Neural progenitor cell (in vitro differentiated cells): ENCODE measurements around the gene SLC45A3. TPM values are rescaled to one million over a fixed set of nuclear protein-coding genes. Genes with fewer than 3 reads are reported as not detected.

Experiments used
- DNase-seq: peaks from one replicate; pipeline ENCODE4 v3.0.0-alpha.2; 2016; ENCODE audit warnings: low spot score
- H2AFZ ChIP-seq: fragments of 200-600 bp; sonication (generic); replicated peaks from 2 replicates; pipeline ENCODE4 v1.6.1; 2016; ENCODE audit warnings: antibody characterized with exemption
- H3F3A ChIP-seq: fragments of 200-600 bp; sonication (generic); 2 replicates; pipeline ENCODE4 v1.6.1; 2016; ENCODE audit warnings: antibody characterized with exemption, low read depth
- H3K27ac ChIP-seq: fragments of 200-600 bp; sonication (generic); 2 replicates; pipeline ENCODE4 v1.5.1; 2016; ENCODE audit warnings: mild to moderate bottlenecking
- H3K27me3 ChIP-seq: fragments of 200-600 bp; sonication (generic); 2 replicates; pipeline ENCODE4 v1.6.1; 2016; ENCODE audit warnings: mild to moderate bottlenecking, moderate library complexity
- H3K36me3 ChIP-seq: fragments of 200-600 bp; sonication (generic); 2 replicates; pipeline ENCODE4 v1.5.1; 2016
- H3K4me1 ChIP-seq: fragments of 200-600 bp; sonication (generic); 2 replicates; pipeline ENCODE4 v1.6.1; 2016; ENCODE audit warnings: mixed run types
- H3K4me2 ChIP-seq: fragments of 200-600 bp; sonication (generic); 2 replicates; pipeline ENCODE4 v1.6.1; 2016
- H3K4me3 ChIP-seq: fragments of 200-600 bp; sonication (generic); 2 replicates; pipeline ENCODE4 v1.5.1; 2016
- H3K79me2 ChIP-seq: fragments of 200-600 bp; sonication (generic); 2 replicates; pipeline ENCODE4 v1.6.1; 2016; ENCODE audit warnings: low read depth
- H3K9ac ChIP-seq: fragments of 200-600 bp; sonication (generic); 2 replicates; pipeline ENCODE4 v1.6.1; 2016
- H3K9me3 ChIP-seq: fragments of 200-600 bp; sonication (generic); 2 replicates; pipeline ENCODE4 v1.5.1; 2016; ENCODE audit warnings: low read depth
- H4K20me1 ChIP-seq: fragments of 200-600 bp; sonication (generic); 2 replicates; pipeline ENCODE4 v1.6.1; 2016; ENCODE audit warnings: low read depth
- H3K27ac Mint-ChIP-seq: 3 replicates; pipeline ENCODE4 v1.8.0; 2021; ENCODE audit warnings: mixed read lengths
- H3K27me3 Mint-ChIP-seq: 2 replicates; pipeline ENCODE4 v1.8.0; 2022; ENCODE audit warnings: low read depth, mild to moderate bottlenecking, inconsistent platforms, moderate library complexity, mixed read lengths; ENCODE audit not compliant: insufficient read depth
- H3K36me3 Mint-ChIP-seq: 3 replicates; pipeline ENCODE4 v1.8.0; 2021; ENCODE audit warnings: mixed read lengths
- H3K4me1 Mint-ChIP-seq: 3 replicates; pipeline ENCODE4 v1.8.0; 2021; ENCODE audit warnings: mixed read lengths
- H3K4me3 Mint-ChIP-seq: 3 replicates; pipeline ENCODE4 v1.8.0; 2021; ENCODE audit warnings: mild to moderate bottlenecking, moderate library complexity, mixed read lengths
- H3K9me3 Mint-ChIP-seq: 3 replicates; pipeline ENCODE4 v1.8.0; 2020; ENCODE audit warnings: mixed read lengths
- EZH2 ChIP-seq: fragments of 200-600 bp; sonication (generic); IDR thresholded peaks from 2 replicates; pipeline ENCODE4 v1.6.1; 2017; ENCODE audit warnings: antibody characterized with exemption, mild to moderate bottlenecking, moderate library complexity
- EZH2phosphoT487 ChIP-seq: fragments of 200-600 bp; sonication (generic); IDR thresholded peaks from 2 replicates; pipeline ENCODE4 v1.6.1; 2017; ENCODE audit warnings: antibody characterized with exemption
- total RNA-seq: library from RNA; depleted of rRNA; stranded (reverse); fragments of >200 nt; gene quantifications from 2 replicates; pipeline ENCODE4 v1.2.3, GENCODE V29; 2015; ENCODE audit warnings: low replicate concordance
- TF ChIP-seq, protein P1 (sequence below): fragments of 200-600 bp; sonication (generic); IDR thresholded peaks from 2 replicates; pipeline ENCODE4 v1.5.1; 2017; ENCODE audit warnings: antibody characterized with exemption, mild to moderate bottlenecking

SLC45A3 gene
- total RNA-seq, 1 donor from 2014 or later: 5.1 TPM

- H3K4me1 ChIP-seq: peaks cover 41% of the 10 kb centered on the region
- DNase-seq: no peak
Observed at GRCh38 chr1:205676002-205676401, 4.3 kb downstream of the SLC45A3 start.

GRCh38 chr1:205675247-205675646 lies 5.1 kb downstream of the SLC45A3 start:
- H3K27ac ChIP-seq: no peak overlapping the region
- no peaks in the 10 kb centered on the region for H3K36me3 ChIP-seq

More at GRCh38 chr1:205676002-205676401, 4.3 kb downstream of the SLC45A3 start:
- H3K9me3 ChIP-seq: no peaks in the 10 kb centered on the region
- no peak for TF ChIP-seq EZH2
- TF ChIP-seq, protein P1, sequence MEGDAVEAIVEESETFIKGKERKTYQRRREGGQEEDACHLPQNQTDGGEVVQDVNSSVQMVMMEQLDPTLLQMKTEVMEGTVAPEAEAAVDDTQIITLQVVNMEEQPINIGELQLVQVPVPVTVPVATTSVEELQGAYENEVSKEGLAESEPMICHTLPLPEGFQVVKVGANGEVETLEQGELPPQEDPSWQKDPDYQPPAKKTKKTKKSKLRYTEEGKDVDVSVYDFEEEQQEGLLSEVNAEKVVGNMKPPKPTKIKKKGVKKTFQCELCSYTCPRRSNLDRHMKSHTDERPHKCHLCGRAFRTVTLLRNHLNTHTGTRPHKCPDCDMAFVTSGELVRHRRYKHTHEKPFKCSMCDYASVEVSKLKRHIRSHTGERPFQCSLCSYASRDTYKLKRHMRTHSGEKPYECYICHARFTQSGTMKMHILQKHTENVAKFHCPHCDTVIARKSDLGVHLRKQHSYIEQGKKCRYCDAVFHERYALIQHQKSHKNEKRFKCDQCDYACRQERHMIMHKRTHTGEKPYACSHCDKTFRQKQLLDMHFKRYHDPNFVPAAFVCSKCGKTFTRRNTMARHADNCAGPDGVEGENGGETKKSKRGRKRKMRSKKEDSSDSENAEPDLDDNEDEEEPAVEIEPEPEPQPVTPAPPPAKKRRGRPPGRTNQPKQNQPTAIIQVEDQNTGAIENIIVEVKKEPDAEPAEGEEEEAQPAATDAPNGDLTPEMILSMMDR: no peak
- TF ChIP-seq EZH2phosphoT487: no peak
- no peak overlapping the region for H3K27ac Mint-ChIP-seq
- no peak overlapping the region for H3K4me3 Mint-ChIP-seq
- H3F3A ChIP-seq: peaks cover 49% of the 10 kb centered on the region
- H2AFZ ChIP-seq: no peak overlapping the region
- peaks cover 40% of the 10 kb centered on the region for H4K20me1 ChIP-seq
- peaks cover 7% of the 10 kb centered on the region for H3K27me3 Mint-ChIP-seq
- H3K9ac ChIP-seq: no peak overlapping the region
- H3K79me2 ChIP-seq: peaks cover 33% of the 10 kb centered on the region
- H3K27me3 ChIP-seq: peaks cover 15% of the 10 kb centered on the region
- no peak overlapping the region for H3K4me3 ChIP-seq
- H3K4me2 ChIP-seq: no peak overlapping the region
- peaks cover 76% of the 10 kb centered on the region for H3K4me1 Mint-ChIP-seq
- no peaks in the 10 kb centered on the region for H3K9me3 Mint-ChIP-seq
- H3K36me3 Mint-ChIP-seq: no peaks in the 10 kb centered on the region
- no peaks in the 10 kb centered on the region for H3K36me3 ChIP-seq
- no peak overlapping the region for H3K27ac ChIP-seq

GRCh38 chr1:205672970-205673369 lies 7.3 kb downstream of the SLC45A3 start:
- Mint-ChIP-seq H3K9me3 (no peaks in the 10 kb centered on the region), H3K4me3 (no peak overlapping the region), H3K36me3 (no peaks in the 10 kb centered on the region), H3K27ac (no peak overlapping the region), H3K4me1 (peaks cover 86% of the 10 kb centered on the region), H3K27me3 (peaks cover 3% of the 10 kb centered on the region)
- Histone ChIP-seq H3K27ac (no peak overlapping the region), H3F3A (peaks cover 59% of the 10 kb centered on the region), H3K9ac (no peak overlapping the region), H3K4me1 (peaks cover 45% of the 10 kb centered on the region), H3K27me3 (no peaks in the 10 kb centered on the region), H2AFZ (no peak overlapping the region), H3K79me2 (peaks cover 33% of the 10 kb centered on the region), H3K4me3 (no peak overlapping the region), H3K4me2 (peak overlapping the region; percentile 70), H3K36me3 (no peaks in the 10 kb centered on the region), H3K9me3 (no peaks in the 10 kb centered on the region), H4K20me1 (peaks cover 26% of the 10 kb centered on the region)
- TF ChIP-seq EZH2phosphoT487: no peak
- TF ChIP-seq, protein P1: no peak
- no peak for TF ChIP-seq EZH2
- no peak for DNase-seq

More at GRCh38 chr1:205675247-205675646, 5.1 kb downstream of the SLC45A3 start:
- TF ChIP-seq EZH2: no peak
- TF ChIP-seq, protein P1: no peak
- TF ChIP-seq EZH2phosphoT487: no peak
- no peak overlapping the region for H2AFZ ChIP-seq
- Mint-ChIP-seq H3K27ac (no peak overlapping the region), H3K9me3 (no peaks in the 10 kb centered on the region), H3K4me1 (peaks cover 79% of the 10 kb centered on the region), H3K27me3 (peaks cover 7% of the 10 kb centered on the region), H3K4me3 (no peak overlapping the region), H3K36me3 (no peaks in the 10 kb centered on the region)
- no peak overlapping the region for H3K4me3 ChIP-seq
- H3K27me3 ChIP-seq: peaks cover 10% of the 10 kb centered on the region
- H3K9ac ChIP-seq: no peak overlapping the region
- H3K4me1 ChIP-seq: peaks cover 38% of the 10 kb centered on the region
- H3K79me2 ChIP-seq: peaks cover 33% of the 10 kb centered on the region
- no peaks in the 10 kb centered on the region for H3K9me3 ChIP-seq
- DNase-seq: no peak
- no peak overlapping the region for H3K4me2 ChIP-seq
- H4K20me1 ChIP-seq: peaks cover 41% of the 10 kb centered on the region
- peaks cover 50% of the 10 kb centered on the region for H3F3A ChIP-seq
